ENCODE data around the gene TAOK1.

Gene TAOK1

DNA sequence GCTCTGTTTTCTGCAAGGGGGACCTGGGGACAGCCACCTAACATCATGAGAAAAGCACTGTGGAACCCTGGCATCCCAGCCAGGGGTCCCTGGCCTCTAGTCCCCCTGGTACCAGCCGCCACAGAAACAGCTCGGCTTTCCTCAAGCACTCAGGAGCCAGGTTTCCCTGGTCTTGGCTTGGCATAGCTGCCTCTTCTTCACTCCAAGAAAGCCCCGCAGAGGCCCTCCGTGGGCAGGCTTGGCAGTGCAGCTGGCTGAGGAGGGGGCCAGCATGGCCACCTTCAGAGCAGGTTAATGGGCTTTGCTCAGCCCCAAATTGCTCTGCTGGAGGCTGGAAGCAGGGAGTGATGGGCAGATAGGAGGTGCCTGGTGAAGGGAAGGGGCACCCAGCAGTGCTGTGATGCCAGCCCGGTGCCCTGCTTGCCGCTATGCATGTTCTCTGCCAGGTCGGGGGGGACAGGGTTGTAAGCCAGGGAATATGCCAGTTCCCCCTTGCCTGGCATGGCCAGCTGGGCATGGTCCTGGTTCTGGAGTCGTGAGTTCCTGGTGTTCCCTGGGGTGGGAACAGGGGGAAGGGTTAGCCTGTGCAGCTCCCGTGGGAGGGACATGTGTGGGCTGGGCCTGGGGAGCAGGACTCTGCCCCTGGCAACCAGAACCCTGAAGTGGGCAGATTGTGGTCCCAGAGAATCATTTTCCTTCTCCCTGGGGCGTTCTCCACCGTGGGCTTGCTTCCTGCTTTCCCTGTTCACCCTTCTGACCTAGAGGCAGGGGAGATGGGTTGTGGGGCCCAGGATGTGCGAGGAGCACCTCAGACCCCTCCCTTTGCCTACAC is 206.0 kb downstream of the TAOK1 start:
- DNase-seq (ENCODE audit: low read depth), result no peak

DNA sequence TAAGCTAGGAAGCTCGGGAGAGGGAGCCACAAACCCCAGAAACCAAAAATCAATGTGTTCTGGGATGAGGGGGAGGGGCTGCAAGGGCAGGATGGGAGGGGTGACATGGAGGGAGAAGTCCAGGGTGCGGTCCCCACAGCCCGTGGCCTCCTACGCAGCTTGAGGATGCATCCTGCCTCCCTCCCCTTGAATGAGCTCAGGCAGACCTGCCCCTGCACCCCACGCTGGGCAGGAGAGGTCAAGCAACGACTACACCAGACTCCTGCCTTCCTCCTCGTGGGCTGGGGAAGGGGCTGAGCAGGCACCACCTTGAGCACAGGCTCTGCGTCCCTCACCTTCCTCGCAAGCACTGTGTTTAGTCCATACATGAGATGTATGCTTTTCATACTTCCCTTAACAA is 206.6 kb downstream of the TAOK1 start:
- DNase-seq (ENCODE audit: low read depth), result no peak

DNA sequence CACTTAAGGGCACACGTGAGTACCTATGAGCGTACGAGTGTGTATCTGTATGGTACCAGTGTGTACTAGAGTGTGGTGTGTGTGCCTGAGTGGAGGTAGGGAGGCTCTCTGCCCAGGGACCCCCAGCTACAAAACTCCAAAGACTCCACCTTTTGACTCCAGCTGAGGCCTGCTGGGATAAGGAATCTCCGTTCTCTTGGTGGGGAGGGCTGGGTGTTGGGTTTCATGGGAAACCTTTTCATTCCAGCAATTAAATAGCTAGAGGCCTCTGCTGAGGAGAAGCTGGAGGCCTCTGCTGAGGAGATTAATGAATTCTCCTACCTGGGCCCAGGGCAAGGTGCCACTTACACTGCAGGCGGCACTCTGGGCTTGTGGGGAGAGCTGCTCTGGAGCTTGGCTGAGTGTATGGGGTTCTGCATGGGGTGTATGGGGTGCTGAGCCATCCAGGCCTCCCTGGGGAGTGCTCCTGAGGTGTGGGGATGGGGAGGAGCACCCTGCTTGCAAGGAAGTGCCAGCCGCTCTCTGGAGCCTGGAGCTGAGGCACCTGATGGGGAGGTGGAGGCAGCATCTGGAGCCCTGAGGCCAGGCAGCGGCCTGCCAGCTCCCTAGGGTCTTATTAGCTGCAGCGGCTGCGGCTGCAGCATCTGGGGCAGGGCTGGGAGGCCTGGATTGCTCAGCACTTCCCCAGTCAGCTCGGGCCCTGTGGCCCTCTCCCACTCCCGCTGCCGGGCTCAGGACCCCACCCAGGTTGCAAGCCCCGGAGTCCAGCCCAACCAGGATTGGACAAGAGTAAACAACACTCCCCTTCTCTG is 207.4 kb downstream of the TAOK1 start:
- DNase-seq (ENCODE audit: low read depth), result no peak
